Measurements from ENCODE around the gene ERP29. TPM values are rescaled to one million over a fixed set of nuclear protein-coding genes. Genes with fewer than 3 reads are reported as not detected.

Gene ERP29
- 100 to 1,000 TPM; 114 to 175 (median 158) TPM for total RNA-seq
- total RNA-seq (2013), result 129 TPM
- 65.2 to 234 (median 150) reads per million in 29 experiments for total RNA-seq

GRCh38 chr12:112012775-112013600 lies at the start of gene ERP29, which contains the start of gene TMEM116:
ERP29 (plus strand) TSS chr12:112013426; CDS start chr12:112013466, 40 bp downstream.
TMEM116 (minus strand) TSS chr12:112013165; CDS start chr12:112005270, 7,895 bp downstream.
- peak within 1 kb of the TSS; percentile 89 to 95 (median 94) for H3K4me3 Mint-ChIP-seq
- peak within 1 kb of the TSS; percentile 55 to 77 for H3K4me3 ChIP-seq (ENCODE audit: control insufficient read depth in 1 of 2, extremely low read depth in 1 of 2, low read length in 1 of 2)

GRCh38 chr12:111964935-111965334 lies 48.3 kb upstream of the ERP29 start:
- Mint-ChIP-seq H3K27ac (peak overlapping the region in 1 of 2 donors; percentile 57), H3K27me3 (no peaks in the 10 kb centered on the region), H3K36me3 (peaks cover 62% of the 10 kb centered on the region), H3K4me1 (peaks cover 9 to 30% (median 29%) of the 10 kb centered on the region in 3 donors), H3K9me3 (peaks cover under 1 to 9% (median 4%) of the 10 kb centered on the region in 3 donors), H3K4me3 (no peak overlapping the region)
- no peak for DNase-seq
- Histone ChIP-seq H3K27ac (ENCODE audit: low read length) (no peak overlapping the region), H3K9me3 (no peaks in the 10 kb centered on the region), H3K4me1 (ENCODE audit: control insufficient read depth in 1 of 2, extremely low read depth in 1 of 2, insufficient read depth in 2 of 2, low read length in 2 of 2) (no peaks in the 10 kb centered on the region), H3K4me3 (ENCODE audit: control insufficient read depth in 1 of 2, extremely low read depth in 1 of 2, low read length in 1 of 2) (no peak overlapping the region), H3K27me3 (replicated peaks in 1 of 2; ENCODE audit: control insufficient read depth in 2 of 2, extremely low read depth in 1 of 2, insufficient read depth in 2 of 2, low read length in 1 of 2) (no peaks in the 10 kb centered on the region), H3K36me3 (ENCODE audit: control insufficient read depth in 2 of 2, extremely low read depth in 1 of 2, insufficient read depth in 1 of 2, low read length in 1 of 2) (peaks cover 0 to 6% of the 10 kb centered on the region in 2 donors)
- no CpG with 5 or more reads among the region's 1 CpG for WGBS (ENCODE audit: insufficient coverage)
- no peak for ATAC-seq (replicated peaks in 1 of 4)
- CTCF ChIA-PET, result interaction anchor here in 1 of 2 donors (0.8 kb wide), 1 partner anchor 54 kb away, joined by 4 read pairs; no protein-coding TSS in a partner anchor
- POLR2A ChIA-PET, result no interaction called here

More at GRCh38 chr12:112012775-112013600, at the start of gene ERP29, which contains the start of gene TMEM116:
- Histone ChIP-seq H3K27me3 (replicated peaks in 1 of 2; ENCODE audit: control insufficient read depth in 2 of 2, extremely low read depth in 1 of 2, insufficient read depth in 2 of 2, low read length in 1 of 2) (no peaks in the 10 kb centered on the region), H3K36me3 (ENCODE audit: control insufficient read depth in 2 of 2, extremely low read depth in 1 of 2, insufficient read depth in 1 of 2, low read length in 1 of 2) (peaks cover 10 to 25% of the 10 kb centered on the region in 2 donors), H3K27ac (ENCODE audit: low read length) (peak within 1 kb of the TSS; percentile 98), H3K4me1 (ENCODE audit: control insufficient read depth in 1 of 2, extremely low read depth in 1 of 2, insufficient read depth in 2 of 2, low read length in 2 of 2) (peaks cover 15 to 62% of the 10 kb centered on the region in 2 experiments), H3K9me3 (no peaks in the 10 kb centered on the region)
- Mint-ChIP-seq H3K27ac (peak within 1 kb of the TSS; percentile 99), H3K27me3 (no peaks in the 10 kb centered on the region), H3K36me3 (peaks cover 28% of the 10 kb centered on the region), H3K4me1 (peaks cover 57 to 68% (median 63%) of the 10 kb centered on the region in 3 donors), H3K9me3 (peaks cover 0 to 7% (median 4%) of the 10 kb centered on the region in 3 donors)
- WGBS (ENCODE audit: insufficient coverage), result under 1% methylated on average over 66 of the region's 67 CpGs
- POLR2A ChIA-PET, result interaction anchor here (0.6 to 2.4 kb wide), 9 partner anchors 8 to 171 kb away, joined by 3 to 13 read pairs (median 4); partner anchors contain the start of genes MAPKAPK5 (in 1 of the 2) and TRAFD1 (in 1 of the 2)
- CTCF ChIA-PET, result interaction anchor here (0.6 to 2.4 kb wide), 24 partner anchors 9 to 172 kb away, joined by 3 to 60 read pairs (median 4); partner anchors contain the start of gene NAA25 (in 1 of the 2)
- DNase-seq, result peak; percentile 98 to 100 (median 100)
- peak; percentile 83 to 89 (median 87) for ATAC-seq (replicated peaks in 1 of 4)

- no peak overlapping the region for H3K27ac ChIP-seq (ENCODE audit: low read length)
- H3K36me3 Mint-ChIP-seq, result peaks cover 28% of the 10 kb centered on the region
- H3K4me1 ChIP-seq (ENCODE audit: control insufficient read depth in 1 of 2, extremely low read depth in 1 of 2, insufficient read depth in 2 of 2, low read length in 2 of 2), result peaks cover 0 to 7% of the 10 kb centered on the region in 2 experiments
- H3K27me3 ChIP-seq (replicated peaks in 1 of 2; ENCODE audit: control insufficient read depth in 2 of 2, extremely low read depth in 1 of 2, insufficient read depth in 2 of 2, low read length in 1 of 2), result no peaks in the 10 kb centered on the region
- DNase-seq, result peak in 5 of 35 experiments; percentile 9 to 62 (median 10)
- H3K9me3 Mint-ChIP-seq, result no peaks in the 10 kb centered on the region
- CTCF ChIA-PET, result interaction anchor here in 1 of 2 donors (0.9 to 1.0 kb wide), 2 partner anchors 27 to 39 kb away, joined by 3 to 7 read pairs; no protein-coding TSS in a partner anchor
- H3K4me3 ChIP-seq (ENCODE audit: control insufficient read depth in 1 of 2, extremely low read depth in 1 of 2, low read length in 1 of 2), result no peak overlapping the region
- H3K9me3 ChIP-seq, result no peaks in the 10 kb centered on the region
- H3K36me3 ChIP-seq (ENCODE audit: control insufficient read depth in 2 of 2, extremely low read depth in 1 of 2, insufficient read depth in 1 of 2, low read length in 1 of 2), result peaks cover 0 to 11% of the 10 kb centered on the region in 2 donors
- POLR2A ChIA-PET, result interaction anchor here in 1 of 2 donors (0.7 kb wide), 1 partner anchor 45 kb away, joined by 8 read pairs; no protein-coding TSS in a partner anchor
- H3K4me1 Mint-ChIP-seq, result peaks cover 22 to 33% (median 25%) of the 10 kb centered on the region in 3 donors
- no peak overlapping the region for H3K4me3 Mint-ChIP-seq
- ATAC-seq (replicated peaks in 1 of 4), result no peak
- no peaks in the 10 kb centered on the region for H3K27me3 Mint-ChIP-seq
- no peak overlapping the region for H3K27ac Mint-ChIP-seq
Measured at GRCh38 chr12:111971800-111972199, 41.4 kb upstream of the ERP29 start.

- POLR2A ChIA-PET, result interaction anchor here in 1 of 2 donors (0.6 to 0.7 kb wide), 3 partner anchors 21 to 45 kb away, joined by 3 to 4 read pairs (median 3); no protein-coding TSS in a partner anchor
Measured at GRCh38 chr12:111975161-111975931, 37.9 kb upstream of the ERP29 start.

DNA sequence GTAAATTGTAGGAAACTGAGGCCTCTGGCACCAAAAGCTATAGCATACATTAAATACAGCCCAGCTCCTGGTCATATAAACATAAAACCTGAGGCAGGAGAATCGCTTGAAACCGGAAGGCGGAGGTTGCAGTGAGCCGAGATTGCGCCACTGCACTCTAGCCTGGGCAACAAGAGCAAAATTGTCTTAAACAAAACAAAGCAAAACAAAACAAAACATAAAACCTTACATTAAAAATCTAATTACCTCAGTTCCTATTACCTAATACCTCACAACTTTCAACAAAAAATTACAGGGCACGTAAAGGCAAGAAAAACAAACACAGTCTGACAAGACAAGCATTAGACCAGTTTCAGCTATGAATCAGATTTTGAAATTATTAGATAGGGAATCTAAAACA lies 36.9 kb upstream of the ERP29 start:
- POLR2A ChIA-PET, result no interaction called here
- peaks cover 35 to 48% (median 38%) of the 10 kb centered on the region in 3 donors for H3K4me1 Mint-ChIP-seq
- Histone ChIP-seq H3K4me1 (ENCODE audit: control insufficient read depth in 1 of 2, extremely low read depth in 1 of 2, insufficient read depth in 2 of 2, low read length in 2 of 2) (peaks cover 0 to 7% of the 10 kb centered on the region in 2 experiments), H3K27me3 (replicated peaks in 1 of 2; ENCODE audit: control insufficient read depth in 2 of 2, extremely low read depth in 1 of 2, insufficient read depth in 2 of 2, low read length in 1 of 2) (no peaks in the 10 kb centered on the region), H3K4me3 (ENCODE audit: control insufficient read depth in 1 of 2, extremely low read depth in 1 of 2, low read length in 1 of 2) (no peak overlapping the region), H3K27ac (ENCODE audit: low read length) (no peak overlapping the region), H3K9me3 (no peaks in the 10 kb centered on the region), H3K36me3 (ENCODE audit: control insufficient read depth in 2 of 2, extremely low read depth in 1 of 2, insufficient read depth in 1 of 2, low read length in 1 of 2) (peaks cover 0 to 4% of the 10 kb centered on the region in 2 donors)
- no peaks in the 10 kb centered on the region for H3K27me3 Mint-ChIP-seq
- H3K4me3 Mint-ChIP-seq, result no peak overlapping the region
- H3K36me3 Mint-ChIP-seq, result peaks cover 31% of the 10 kb centered on the region
- no peaks in the 10 kb centered on the region for H3K9me3 Mint-ChIP-seq
- CTCF ChIA-PET, result interaction anchor here in 1 of 2 donors (0.9 to 2.1 kb wide), 2 partner anchors 37 to 38 kb away, joined by 3 to 4 read pairs; partner anchors contain the start of gene TMEM116
- no peak overlapping the region for H3K27ac Mint-ChIP-seq
- 100% methylated on average over 4 of the region's 6 CpGs for WGBS (ENCODE audit: insufficient coverage)
- DNase-seq (no peak), ATAC-seq (replicated peaks in 1 of 4) (no peak)

More at GRCh38 chr12:111975161-111975931, 37.9 kb upstream of the ERP29 start:
- CTCF ChIA-PET, result interaction anchor here in 1 of 2 donors (0.8 to 2.1 kb wide), 2 partner anchors 38 to 39 kb away, joined by 3 to 4 read pairs; partner anchors contain the start of gene TMEM116
- Histone ChIP-seq H3K9me3 (no peaks in the 10 kb centered on the region), H3K36me3 (ENCODE audit: control insufficient read depth in 2 of 2, extremely low read depth in 1 of 2, insufficient read depth in 1 of 2, low read length in 1 of 2) (peaks cover 0 to 4% of the 10 kb centered on the region in 2 donors), H3K4me3 (ENCODE audit: control insufficient read depth in 1 of 2, extremely low read depth in 1 of 2, low read length in 1 of 2) (no peak overlapping the region), H3K27ac (ENCODE audit: low read length) (no peak overlapping the region), H3K27me3 (replicated peaks in 1 of 2; ENCODE audit: control insufficient read depth in 2 of 2, extremely low read depth in 1 of 2, insufficient read depth in 2 of 2, low read length in 1 of 2) (no peaks in the 10 kb centered on the region), H3K4me1 (ENCODE audit: control insufficient read depth in 1 of 2, extremely low read depth in 1 of 2, insufficient read depth in 2 of 2, low read length in 2 of 2) (peaks cover 0 to 7% of the 10 kb centered on the region in 2 experiments)
- Mint-ChIP-seq H3K4me3 (no peak overlapping the region), H3K36me3 (peaks cover 34% of the 10 kb centered on the region), H3K9me3 (no peaks in the 10 kb centered on the region), H3K4me1 (peaks cover 35 to 47% (median 38%) of the 10 kb centered on the region in 3 donors), H3K27me3 (no peaks in the 10 kb centered on the region), H3K27ac (peak overlapping the region; percentile 75 to 76)
- ATAC-seq (replicated peaks in 1 of 4) (no peak), DNase-seq (no peak)
- WGBS (ENCODE audit: insufficient coverage), result 100% methylated on average over 1 of the region's 5 CpGs
